GM10248 (cell line): Measurements from ENCODE around the gene PRKCA.
"Not testable (repeated sequence)": the region's sequence is repeated elsewhere in the genome, so short reads cannot be mapped to it uniquely, and the experiment has no call there.

Source experiments
- CTCF ChIA-PET: fragments of 300-600 bp; sonication (Branson Sonifier 250); formaldehyde crosslinking; extraction: SDS; loops from one replicate; lab custom pipeline; 2021; ENCODE audit warnings: antibody characterized with exemption; lab: Yijun Ruan, JAX
- POLR2A ChIA-PET: fragments of 350-650 bp; sonication (Branson Sonifier 250); formaldehyde crosslinking; extraction: SDS; loops from one replicate; lab custom pipeline; 2020; ENCODE audit warnings: antibody characterized with exemption; lab: Yijun Ruan, JAX
- DNase-seq: peaks from one replicate; pipeline ENCODE4 v3.0.0; 2012; ENCODE audit errors: extremely low spot score
- CTCF ChIP-seq: IDR thresholded peaks from 2 replicates; pipeline ENCODE4 v1.5.1; 2012; ENCODE audit warnings: mild to moderate bottlenecking, low read depth; ENCODE audit errors: extremely low read depth, missing control alignments, control extremely low read depth

The PRKCA gene

GRCh38 chr17:66353937-66354401 lies 51.6 kb downstream of the PRKCA start:
- CTCF ChIA-PET: interaction anchor here (1.0 to 1.5 kb wide), 2 partner anchors 9 to 14 kb away, joined by 3 to 5 read pairs; no protein-coding TSS in a partner anchor
- POLR2A ChIA-PET: no interaction called here
- no peak for DNase-seq

GRCh38 chr17:66354472-66354871 lies 52.1 kb downstream of the PRKCA start:
- POLR2A ChIA-PET: no interaction called here
- no peak for DNase-seq
- TF ChIP-seq CTCF: no peak
- CTCF ChIA-PET: interaction anchor here (1.0 to 1.5 kb wide), 2 partner anchors 10 to 13 kb away, joined by 3 to 5 read pairs; no protein-coding TSS in a partner anchor

More at GRCh38 chr17:66353937-66354401, 51.6 kb downstream of the PRKCA start:
- no peak for TF ChIP-seq CTCF

GRCh38 chr17:66354981-66355380 lies 52.6 kb downstream of the PRKCA start:
- POLR2A ChIA-PET: no interaction called here
- DNase-seq: no peak
- no peak for TF ChIP-seq CTCF

GRCh38 chr17:66355510-66355909 lies 53.1 kb downstream of the PRKCA start:
- TF ChIP-seq CTCF: no peak
- POLR2A ChIA-PET: no interaction called here
- CTCF ChIA-PET: no interaction called here
- no peak for DNase-seq

More at GRCh38 chr17:66354981-66355380, 52.6 kb downstream of the PRKCA start:
- CTCF ChIA-PET: interaction anchor here (1.0 kb wide), 1 partner anchor 13 kb away, joined by 3 read pairs; no protein-coding TSS in a partner anchor

GRCh38 chr17:66357037-66357436 lies 54.6 kb downstream of the PRKCA start:
- DNase-seq: no peak
- TF ChIP-seq CTCF: no peak
- ChIA-PET POLR2A (no interaction called here), CTCF (interaction anchor here (1.1 kb wide), 1 partner anchor 12 kb away, joined by 3 read pairs; no protein-coding TSS in a partner anchor)

GRCh38 chr17:66359351-66359750 lies 56.9 kb downstream of the PRKCA start:
- no peak for DNase-seq
- ChIA-PET CTCF (interaction anchor here (1.1 to 1.7 kb wide), 3 partner anchors 10 to 13 kb away, joined by 3 to 7 read pairs (median 3); no protein-coding TSS in a partner anchor), POLR2A (no interaction called here)
- TF ChIP-seq CTCF: no peak

GRCh38 chr17:66360961-66361565 lies 58.6 kb downstream of the PRKCA start:
- CTCF ChIA-PET: interaction anchor here (1.3 to 1.5 kb wide), 2 partner anchors 14 to 22 kb away, joined by 3 to 4 read pairs; no protein-coding TSS in a partner anchor
- POLR2A ChIA-PET, DNase-seq: not testable (repeated sequence)
